MV-4-11 (cell line): ENCODE results near the gene RBM12.
A peak's percentile ranks its signal among the peaks of the same experiment; 100 is the strongest.

Experiments used
- DNase-seq: peaks from one replicate; lab custom pipeline; 2025; lab: John Stamatoyannopoulos, UW

Gene RBM12

DNA sequence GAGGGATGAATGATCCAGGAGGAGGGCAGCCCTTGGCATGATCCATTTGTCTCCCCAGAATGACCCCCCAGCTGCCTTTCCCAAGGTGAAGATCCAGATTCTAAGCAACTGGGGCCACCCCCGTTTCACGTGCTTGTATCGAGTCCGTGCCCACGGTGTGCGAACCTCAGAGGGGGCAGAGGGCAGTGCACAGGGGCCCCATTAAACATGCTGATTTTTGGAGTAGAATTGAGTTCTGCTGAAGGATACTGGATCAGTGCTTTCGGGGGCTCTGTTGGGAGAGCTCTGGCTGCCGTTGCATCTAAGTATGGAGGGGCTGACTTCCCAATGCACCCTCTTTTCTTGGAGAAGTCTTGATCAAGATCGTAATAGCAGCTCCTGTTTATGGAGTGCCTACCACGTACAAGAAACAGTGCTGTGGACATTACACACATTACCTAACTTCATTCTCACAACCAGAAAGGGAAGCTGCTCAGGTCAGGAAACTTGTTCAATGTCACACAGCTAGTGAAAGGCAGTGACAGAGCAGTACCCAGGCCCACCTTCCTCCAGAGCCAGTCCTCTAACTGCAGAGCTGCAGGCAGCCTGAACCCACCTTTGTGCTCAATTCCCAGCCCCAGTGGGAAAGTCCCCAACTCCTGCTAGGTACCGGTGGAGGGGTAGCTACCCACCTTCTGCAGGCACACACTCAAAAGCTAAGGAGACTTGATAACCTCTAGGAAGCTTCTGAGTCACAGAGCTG lies 43.7 kb downstream of the RBM12 start:
- DNase-seq: no peak

DNA sequence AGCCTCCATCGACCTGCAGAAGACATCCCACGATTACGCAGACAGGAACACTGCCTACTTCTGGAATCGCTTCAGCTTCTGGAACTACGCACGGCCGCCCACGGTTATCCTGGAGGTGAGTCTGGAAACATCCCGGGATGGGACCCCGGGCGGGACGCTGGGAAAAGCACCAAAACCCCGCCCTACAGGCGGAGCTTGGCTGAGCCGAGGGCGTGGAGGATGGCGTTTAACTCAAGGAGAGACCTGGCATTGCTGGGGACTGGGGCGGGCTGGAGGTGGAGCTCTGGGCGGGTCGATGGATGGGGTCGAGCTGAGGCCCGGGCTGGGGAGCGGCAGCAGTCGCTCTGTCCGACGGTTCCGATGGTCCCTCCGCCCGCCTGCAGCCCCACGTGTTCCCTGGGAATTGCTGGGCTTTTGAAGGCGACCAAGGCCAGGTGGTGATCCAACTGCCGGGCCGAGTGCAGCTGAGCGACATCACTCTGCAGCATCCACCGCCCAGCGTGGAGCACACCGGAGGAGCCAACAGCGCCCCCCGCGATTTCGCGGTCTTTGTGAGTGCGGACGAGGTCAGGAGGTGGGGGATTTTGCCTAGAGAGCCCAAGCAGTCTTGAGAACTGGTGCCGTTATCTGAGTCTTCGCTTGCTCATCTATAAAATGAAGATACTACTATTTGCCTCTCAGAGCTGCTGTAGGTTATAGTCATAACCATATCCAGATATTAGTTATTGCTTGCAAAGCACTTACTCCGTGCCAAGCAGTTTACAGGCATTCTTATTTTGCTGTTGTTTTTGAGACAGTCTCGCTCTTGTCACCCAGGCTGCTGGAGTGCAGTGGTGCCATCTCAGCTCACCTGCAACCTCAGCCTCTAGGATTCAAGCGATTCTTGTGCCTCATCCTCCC lies 45.3 kb downstream of the RBM12 start:
- peak; percentile 40 for DNase-seq

DNA sequence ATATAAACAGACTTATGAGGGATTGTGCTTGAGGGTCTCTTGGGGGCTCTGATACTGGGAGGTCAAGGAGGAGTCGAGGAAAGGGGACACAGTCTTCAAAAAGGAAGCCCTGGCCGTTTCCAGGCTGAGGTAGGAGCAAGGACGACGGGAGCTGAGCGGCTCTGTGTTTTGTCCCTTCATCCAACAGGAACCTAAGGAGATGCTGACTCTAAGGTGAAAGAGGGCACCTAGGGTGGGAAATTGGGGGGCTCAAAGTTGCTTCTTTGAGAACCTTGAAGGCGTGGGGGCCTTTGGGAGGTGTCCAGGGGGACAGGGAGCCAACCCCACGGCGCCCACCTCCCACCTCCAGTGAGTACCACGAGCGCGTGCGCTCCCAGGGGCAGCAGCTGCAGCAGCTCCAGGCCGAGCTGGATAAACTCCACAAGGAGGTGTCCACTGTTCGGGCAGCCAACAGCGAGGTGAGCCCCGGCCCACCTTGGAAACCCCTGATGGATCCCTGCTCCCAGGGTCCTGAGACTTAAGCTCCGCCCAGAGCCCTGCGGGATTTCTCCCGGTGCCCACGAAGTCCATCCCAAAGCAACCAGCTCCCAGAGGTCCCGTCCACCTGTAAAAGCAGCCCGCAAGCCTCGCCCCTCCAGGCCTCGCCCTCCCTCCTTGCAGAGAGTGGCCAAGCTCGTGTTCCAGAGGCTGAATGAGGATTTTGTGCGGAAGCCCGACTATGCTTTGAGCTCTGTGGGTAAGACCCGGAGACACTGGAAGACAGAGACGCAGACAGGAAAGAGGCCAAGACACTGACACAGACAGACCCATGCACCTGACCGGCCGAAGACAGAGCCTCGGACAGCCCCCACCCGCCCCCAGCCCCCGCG lies 46.2 kb downstream of the RBM12 start:
- no peak for DNase-seq

DNA sequence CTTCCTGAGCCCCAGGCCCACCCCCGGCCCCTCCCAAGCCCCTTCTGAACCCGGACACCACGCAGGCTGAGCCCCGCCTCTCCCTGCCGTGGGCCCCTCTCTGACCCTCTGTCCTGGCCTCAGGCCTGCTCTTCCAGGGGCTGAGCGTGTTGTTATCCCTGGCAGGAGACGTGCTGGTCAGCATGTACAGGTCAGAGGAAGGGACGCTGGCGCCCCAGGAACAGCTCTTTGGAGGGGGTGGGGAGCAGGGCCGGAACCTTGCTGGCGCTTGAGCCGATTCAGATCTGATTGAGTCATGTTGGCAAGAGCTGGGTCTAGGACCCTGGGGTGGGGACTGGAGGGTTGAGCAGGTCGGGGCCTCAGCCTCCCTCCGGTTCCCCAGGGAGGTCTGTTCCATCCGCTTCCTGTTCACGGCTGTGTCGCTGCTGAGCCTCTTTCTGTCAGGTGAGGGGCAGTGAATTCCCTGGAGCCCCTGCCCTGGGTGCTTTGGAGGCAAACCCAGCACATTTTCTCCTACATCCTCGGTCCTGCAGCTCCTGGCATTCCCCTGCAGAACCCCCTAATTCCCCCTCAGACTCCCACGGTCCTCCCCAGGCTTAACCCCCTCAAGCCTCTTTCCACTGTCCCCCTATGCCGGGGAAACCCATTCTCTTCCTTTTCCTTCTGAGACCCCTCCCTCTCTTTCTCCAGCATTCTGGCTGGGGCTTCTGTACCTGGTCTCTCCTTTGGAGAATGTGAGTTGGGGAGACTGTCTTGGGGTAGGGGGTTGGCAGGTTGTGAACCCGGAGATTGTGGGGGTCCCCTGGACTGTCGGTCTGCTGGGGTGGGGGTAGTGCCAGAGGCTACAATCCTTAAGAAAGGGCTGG lies 47.1 kb downstream of the RBM12 start:
- DNase-seq: peak; percentile 19

DNA sequence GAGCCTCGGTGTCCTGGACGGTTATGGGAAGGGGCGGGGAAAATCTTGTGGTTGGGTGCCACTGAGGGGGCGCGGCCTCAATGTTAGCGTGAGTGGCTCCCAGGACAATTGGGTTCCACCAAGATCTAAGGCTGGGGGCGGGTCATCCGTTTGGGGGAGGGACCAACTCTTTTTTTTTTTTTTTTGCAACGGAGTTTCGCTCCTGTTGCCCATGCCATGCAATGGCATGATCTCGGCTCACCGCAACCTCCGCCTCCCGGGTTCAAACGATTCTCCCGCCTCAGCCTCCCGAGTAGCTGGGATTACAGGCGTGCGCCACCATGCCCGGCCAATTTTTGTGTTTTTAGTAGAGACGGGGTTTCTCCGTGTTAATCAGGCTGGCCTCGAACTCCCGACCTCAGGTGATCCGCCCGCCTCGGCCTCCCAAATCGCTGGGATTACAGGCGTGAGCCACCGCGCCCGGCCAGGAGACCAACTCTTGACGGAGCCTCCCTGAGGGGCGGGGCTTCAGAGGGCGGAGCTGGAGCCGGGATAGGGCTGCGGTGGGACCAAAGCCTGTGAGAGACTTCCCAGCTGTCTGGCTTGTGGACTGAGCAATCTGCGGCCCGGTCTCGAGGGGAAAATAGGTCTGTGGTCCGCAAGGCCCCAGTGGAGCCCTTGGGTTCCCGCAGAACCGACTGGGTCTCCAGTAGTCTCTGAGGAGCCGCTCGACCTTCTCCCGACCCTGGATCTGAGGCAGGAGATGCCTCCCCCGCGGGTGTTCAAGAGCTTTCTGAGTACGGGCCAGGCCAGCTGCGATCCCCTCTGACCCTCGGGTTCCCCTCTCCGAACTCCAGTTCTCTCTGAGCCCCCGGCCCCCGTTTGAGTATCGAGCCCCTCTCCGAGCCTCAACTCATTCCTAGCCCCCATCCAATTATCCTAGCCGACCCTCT lies 48.0 kb downstream of the RBM12 start:
- peak; percentile 99 for DNase-seq

DNA sequence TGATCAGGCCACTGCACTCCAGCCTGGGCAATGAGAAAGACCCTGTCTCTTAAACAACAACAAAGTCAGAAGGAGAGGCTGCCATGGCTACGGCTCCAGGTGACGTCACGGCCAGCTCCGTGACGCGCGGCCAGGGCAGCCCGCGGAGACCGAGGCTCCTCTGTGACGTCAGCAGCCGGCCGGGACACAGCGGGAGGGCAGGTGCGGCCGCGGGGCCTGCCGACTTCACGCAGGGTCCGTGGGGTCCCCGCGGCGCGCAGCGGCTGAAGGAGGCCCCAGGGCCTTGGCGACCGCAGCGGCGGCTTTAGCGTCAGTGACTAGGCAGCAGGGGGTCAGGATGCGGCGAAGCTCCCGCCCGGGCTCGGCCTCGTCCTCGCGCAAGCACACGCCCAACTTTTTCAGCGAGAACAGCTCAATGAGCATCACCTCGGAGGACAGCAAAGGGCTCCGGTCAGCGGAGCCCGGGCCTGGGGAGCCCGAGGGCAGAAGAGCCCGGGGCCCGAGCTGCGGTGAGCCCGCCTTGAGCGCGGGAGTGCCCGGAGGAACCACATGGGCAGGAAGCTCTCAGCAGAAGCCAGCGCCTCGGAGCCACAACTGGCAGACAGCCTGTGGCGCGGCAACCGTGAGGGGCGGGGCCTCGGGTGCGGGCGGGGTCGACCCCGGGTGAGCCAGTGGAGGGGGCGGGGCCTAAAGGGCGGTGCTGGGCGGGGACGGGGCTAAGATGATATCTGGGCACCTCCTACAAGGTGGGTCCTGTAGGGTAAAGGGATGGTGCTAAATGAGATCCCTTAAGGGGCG lies 48.8 kb downstream of the RBM12 start, which contains the start of gene SPAG4:
SPAG4 (plus strand) TSS at position 163 of the 798 bp plus-strand sequence; CDS start at position 338, 175 bp downstream.
- peak; percentile 58 for DNase-seq

DNA sequence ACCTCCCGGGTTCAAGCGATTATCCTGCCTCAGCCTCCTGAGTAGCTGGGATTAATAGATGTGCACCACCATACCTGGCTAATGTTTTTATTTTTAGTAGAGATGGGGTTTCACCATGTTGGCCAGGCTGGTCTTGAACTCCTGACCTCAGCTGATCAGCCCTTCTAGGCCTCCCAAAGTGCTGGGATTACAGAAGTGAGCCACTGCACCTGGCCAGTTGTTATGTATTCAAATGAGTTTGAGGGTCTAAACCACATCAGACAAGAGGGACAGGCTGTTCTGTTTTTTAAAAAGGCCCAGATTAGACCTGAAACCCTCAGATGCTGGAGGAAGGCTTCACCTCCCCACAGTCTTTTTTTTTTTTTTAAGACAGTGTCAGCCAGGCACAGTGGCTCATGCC lies 53.2 kb downstream of the RBM12 start:
- no peak for DNase-seq

DNA sequence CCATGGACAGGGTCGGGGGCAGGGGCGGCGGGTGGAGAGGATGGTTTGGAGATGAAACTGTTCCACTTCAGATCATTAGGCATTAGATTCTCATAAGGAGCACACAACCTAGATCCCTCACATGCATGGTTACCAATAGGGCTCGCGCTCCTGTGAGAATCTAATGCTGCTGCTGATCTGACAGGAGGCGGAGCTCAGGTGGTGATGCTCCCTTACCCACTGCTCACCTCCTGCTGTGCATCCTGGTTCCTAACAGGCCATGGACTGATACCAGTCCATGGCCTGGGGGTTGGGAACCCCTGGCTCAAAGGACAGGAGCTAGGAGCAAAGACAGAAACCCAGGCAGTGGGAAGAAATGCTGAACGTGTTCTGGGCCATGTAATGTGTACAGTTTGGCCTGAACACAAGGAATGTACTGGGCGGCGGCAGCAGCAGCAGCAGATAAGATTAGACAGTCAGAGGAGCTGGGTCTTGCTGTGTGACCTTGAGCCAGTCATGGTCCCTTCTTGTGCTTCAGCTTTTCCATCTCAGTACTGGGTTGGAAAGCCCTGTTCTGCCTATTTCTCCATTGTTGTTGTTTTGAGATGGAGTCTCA lies 53.8 kb downstream of the RBM12 start:
- DNase-seq: no peak

DNA sequence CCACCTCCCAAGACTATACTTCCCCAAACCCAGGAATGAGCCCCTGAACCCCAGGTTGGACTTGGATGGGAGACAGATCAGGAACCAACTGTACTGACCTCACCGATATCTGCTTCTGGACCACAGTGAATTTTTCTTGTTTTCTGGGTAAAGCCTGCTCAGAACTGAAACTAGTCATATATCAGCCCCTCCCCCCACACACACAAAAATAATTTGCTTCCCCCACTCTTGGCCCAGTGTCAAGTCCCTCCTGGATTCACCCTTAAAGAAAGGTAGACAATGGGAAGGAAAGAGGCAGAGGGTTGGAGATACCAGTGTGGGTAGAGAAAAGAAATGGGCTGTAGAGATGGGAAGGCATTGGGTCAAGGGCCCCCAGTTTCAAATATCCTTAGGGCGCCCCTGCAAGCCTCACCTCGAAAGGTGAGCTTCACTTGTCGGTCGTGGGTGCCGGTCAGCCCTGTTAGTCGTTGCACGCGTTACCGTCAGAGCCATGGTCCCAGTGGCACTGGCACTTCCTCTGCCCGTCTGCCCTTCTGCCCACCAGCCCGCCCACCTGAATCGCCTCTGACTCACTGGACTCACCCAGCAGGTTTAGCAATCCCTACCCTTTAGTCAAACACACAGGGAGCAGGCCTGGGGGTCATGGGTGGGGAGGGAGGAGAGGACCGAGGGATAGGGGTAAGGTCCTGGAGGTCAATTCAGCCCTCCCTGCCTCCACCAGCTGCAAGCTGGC lies 57.5 kb downstream of the RBM12 start:
- DNase-seq: no peak

DNA sequence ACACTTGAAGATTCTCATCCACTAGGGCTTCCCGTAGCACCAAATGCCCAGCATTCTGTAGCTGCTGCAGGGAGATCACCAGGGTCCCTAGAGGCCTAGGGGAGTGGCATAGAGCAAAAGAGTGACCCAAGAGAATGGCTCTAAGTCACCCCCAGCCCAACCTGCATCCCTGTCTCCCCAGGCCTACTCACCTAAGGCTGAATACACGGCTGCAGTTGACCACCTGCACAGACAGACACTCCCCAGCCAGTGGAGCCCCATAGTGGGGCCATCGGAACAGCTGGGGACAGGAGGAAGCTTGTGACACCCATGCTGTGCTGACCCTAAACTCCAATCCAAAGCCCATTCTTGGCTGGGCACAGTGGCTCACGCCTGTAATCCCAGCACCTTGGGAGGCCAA lies 58.6 kb downstream of the RBM12 start:
- DNase-seq: no peak

DNA sequence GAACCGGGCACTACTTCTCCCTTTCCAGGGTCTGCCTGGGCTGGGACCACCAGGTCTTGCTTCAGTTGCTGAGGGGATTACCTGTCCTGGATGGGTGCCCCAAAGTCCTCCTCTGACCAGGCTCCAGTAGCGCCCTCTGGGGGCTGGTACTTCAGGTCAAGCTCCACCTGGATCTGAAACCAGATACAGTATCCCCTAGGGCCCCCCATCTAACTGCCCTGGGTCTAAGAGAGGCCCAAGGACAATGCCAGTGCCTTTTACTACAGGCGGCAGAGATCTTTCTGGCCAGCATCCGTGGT lies 60.3 kb downstream of the RBM12 start:
- DNase-seq: no peak

DNA sequence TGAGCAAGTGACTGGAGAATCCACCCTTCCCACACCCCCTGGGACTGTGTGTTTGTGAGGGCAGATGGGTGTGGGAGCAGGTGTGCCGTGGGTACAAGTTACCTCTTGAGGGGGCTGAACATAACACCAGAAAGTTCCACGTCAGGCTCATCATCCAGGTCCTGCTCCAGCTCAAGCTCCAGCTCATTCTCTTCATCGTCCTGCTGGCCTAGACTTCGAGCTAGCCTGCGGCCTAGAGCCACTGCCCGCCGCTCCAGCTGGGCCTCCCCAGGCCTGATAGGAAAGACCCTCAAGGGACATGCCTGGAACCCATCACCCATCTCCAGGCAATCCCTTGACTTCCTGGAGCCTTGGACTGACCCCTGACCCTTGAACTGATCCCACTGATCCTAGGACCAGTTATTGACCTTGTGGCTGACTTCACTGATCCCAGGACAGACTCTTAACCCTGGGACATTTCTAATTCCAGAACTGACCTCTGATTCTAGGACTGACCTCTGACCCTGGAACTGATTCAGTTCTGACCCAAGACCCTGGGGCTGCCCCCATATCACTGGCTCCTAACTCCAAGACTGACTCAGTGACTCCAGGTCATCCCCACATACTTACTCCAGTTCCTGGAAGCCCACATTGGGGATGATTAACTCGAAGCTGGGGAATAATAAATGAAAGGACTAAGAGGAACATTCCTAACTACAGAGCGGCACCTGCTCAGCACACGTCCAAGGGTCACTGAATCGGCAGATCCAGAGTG lies 60.8 kb downstream of the RBM12 start:
- no peak for DNase-seq

DNA sequence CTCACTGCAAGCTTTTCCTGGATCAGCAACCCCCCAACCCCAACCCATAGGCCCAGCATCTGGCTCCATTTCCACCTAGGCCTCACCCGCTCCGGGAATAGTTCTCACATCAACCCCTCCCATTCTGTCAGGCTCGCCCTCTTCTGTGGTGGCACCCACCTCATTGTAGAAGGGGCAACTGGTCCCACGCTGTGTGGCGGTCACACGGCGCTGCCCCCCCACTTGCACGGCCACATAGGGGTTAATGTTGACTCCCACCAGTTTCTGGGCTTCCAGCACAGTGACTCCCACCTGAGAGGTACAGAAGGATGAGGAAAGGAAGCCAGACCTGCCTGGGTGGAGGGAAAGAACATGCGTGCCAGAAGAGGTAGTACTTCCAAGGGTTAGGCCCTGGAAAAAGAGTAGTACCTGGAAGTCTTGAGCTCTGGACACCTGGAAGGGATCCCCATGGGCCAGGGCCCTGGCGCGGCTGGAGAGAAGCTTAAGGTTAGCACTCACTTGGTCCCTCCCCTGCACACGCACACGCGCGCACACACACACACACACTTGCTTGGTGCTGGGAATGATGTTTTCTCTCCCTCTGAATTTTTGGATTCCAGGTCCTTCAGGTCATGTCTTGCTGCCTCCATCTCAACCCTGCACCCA lies 61.7 kb downstream of the RBM12 start:
- no peak for DNase-seq

DNA sequence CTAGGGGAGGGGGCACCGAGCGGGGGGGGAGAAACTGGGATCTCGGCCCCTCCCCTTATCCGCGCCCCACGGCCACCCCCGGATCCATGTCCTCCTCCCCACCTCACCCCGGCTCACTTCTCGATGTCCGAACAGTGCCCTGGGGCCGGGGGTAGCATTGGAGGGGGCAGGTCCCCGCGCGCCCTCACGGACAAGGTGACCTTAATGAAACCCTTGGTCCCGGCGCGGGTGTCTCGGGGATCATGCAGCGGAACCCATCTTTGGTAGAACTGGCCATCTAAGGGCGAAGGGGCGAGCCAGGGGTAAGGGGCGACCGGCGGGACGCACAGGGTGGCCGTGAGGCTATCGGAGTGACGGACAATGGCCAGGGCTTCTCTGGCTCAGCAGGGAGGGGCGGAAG lies 62.7 kb downstream of the RBM12 start:
- DNase-seq: no peak

DNA sequence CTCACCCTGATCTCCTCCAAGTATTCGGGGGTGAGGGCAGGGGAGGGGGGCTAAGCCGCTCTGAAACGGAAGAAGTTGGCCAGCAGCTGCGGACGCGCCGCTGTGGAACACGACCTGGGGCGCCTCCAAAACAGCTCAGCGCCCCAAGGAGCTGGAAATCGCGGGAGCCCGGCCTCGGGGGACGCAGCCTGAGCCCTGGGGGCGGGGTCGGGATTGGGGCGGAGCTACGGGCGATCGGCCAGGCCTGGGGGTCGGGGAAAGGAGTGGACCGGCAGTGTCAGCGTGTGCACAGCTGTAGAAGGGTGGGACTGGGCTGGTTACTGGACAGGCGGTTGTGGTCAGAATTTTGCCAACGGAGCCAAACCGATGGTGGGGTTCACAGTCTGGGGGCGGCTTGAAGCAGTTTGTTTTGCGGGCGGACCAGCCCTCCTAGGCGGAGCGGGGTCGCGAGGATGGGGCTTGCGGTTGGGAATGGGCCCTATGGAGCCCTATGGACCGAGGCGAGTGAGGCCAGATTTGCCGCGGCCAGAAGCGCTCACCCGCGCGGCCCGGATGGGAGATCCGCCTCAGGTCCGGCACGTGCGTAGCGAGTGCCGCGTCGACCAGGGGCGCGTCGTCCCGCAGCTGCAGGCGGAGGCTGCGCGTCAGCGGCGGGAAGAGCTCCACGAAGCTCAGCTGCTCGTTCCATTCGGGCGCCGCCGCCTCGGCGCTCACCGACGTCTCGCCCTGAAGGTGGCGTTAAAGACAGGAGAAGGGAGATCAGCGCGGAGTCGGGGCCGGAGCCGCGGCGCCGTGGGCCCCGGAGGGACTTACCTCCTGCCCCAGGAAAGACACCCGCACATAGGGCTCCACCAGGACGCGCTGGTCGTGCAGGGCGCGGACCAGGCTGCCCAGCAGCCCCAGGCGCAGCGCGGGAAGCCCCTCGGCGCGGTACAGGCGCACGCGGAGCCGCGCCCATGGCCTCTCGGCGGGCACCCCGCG lies 63.4 kb downstream of the RBM12 start:
- peak; percentile 29 for DNase-seq
